Activated CD4-positive, alpha-beta T cell treated with anti-CD3 and anti-CD28 coated beads, Interleukin-2, amount 50 U/mL, for 48 hours (primary cell): ENCODE measurements around the gene RPL37.
"Not testable (repeated sequence)": the region's sequence is repeated elsewhere in the genome, so short reads cannot be mapped to it uniquely, and the experiment has no call there.

Source experiments
- DNase-seq, 2 experiments: peaks; one replicate each; pipeline ENCODE4 v3.0.0-alpha.2; 2020

RPL37 gene

GRCh38 chr5:40833712-40834229 is 1.3 kb downstream of the RPL37 start:
- DNase-seq, result no peak

DNA sequence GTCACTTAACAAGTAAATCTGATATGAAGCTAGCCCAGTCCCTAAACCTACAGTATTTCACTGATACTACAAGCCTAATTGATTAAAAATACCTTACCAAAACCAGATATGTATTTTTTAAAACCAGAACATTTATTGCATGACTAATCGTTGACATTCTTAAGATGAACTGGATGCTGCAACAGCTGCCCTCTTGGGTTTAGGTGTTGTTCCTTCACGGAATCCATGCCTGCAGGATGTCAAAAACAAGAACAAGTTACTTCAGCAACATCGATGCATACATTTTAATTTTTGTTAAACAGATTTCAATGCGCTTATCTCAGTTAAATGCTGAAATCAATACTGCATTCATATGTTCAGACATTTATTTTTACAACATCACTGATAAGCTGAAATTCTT is 2.7 kb downstream of the RPL37 start:
- DNase-seq, result no peak

- DNase-seq, result peak in 1 of 2 experiments; percentile 38
These were observed 3.4 kb downstream of the RPL37 start for GRCh38 chr5:40831346-40832210.

DNA sequence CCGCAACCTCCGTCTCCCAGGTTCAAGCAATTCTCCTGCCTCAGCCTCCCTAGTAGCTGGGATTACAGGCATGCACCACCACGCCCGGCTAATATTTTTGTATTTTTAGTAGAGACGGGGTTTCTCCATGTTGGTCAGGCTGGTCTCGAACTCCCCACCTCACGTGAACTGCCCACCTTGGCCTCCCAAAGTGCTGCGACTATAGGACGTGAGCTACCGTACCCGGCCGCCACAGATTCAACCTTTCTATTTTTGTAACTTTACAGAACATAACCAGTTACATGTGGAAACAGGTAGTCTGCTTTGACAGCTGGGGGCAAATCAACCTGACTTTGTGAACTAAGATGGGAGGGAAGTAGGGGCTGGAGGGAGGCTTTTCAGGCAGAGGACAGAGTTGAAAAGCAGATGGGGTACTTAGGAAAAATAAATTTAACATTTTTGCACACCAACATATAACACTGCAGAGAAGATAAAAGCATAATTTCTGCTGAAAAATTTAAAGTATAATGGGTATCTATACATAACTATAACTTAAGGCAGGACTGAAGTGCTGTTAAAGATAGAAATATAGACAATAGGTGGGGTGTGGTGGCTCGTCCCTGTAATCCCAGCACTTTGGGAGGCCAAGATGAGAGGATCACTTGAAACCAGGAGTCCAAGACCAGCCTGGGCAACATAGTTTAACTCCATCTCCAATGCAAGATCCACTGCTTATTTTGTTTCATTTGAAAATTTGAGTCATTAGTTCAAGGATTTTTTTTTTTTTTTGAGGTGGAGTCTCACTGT is 5.1 kb downstream of the RPL37 start:
- no peak for DNase-seq

DNA sequence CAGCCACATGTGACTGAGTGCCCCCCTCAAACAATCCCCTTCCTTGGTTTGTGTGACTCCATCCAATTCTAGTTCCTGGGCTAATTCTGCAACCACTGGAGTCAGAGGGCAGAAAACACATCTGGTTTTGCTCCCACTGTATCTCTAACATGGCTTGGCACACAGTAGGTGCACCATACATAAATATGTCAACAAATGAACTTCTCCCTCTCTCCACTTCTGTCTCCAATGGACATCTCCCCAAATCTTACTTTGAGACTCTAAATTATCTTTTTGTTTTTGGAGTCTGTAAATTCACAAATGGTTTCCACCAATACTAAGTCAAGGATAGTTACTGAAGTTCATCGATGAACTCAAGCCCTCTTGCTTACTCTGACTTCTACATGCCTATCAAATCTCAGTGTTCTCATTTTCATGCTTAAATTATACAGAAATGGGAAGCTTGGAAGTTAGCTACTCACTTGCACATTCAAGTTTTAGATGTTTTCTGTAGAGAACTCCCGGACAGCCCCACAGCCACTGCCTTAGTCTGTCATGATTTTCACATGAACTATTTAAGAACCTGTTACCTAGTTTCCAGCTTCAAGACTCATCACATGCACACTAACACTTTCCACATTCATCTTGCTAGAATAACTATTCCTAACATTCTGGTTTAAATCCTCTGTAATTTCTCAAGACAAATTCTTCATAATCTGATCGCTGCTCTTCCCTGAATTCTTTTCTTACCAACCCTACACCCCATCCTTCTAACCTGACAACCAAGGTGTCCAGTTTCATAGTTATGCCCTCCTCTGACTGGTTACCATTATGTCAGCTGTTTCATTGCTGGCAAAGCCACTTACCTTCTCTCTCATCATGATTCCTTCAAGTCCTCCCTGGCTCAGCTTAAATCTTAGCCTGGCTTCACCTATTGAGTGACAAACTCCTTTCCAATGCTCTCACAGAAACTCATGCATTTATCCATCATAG is 6.0 kb downstream of the RPL37 start:
- no peak for DNase-seq

- no peak for DNase-seq
These were observed 6.9 kb downstream of the RPL37 start for GRCh38 chr5:40828021-40828631.

DNA sequence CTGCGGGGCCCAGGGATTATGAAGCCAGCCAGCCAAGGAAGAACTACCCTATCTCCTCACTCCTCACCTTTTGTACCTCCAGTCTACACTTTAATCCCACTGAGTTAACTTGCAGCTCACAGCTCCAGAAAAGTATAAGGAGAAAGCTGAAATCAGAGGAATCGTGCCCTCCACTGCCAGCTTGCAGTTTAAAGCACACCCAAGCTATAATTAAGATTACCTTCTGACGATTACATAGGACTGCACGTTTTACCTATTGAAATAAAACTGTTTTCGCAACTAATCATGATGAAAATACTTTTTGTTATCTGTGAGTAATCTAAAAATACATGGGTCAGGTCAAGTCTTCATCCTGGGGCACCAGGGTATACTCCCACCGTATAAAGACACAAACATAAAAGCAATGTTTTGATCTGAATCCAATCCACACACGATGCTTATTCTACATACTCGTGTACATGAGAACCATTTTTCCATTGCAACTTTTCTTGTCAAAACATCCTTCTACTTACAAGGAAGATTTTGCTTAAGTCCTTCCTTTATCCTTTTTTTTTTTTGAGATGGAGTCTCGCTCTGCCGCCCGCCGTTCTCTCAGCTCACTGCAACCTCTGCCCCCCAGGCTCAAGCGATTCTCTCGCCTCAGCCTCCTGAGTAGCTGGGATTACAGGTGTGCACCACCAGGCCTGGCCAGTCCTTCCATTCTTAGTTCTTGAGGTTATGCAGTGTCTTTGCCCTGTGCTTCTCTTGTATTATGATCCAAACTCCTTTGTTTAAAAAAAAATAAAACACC is 7.6 kb downstream of the RPL37 start:
- no peak for DNase-seq

GRCh38 chr5:40826489-40827187 is 8.4 kb downstream of the RPL37 start:
- DNase-seq, result no peak

- not testable (repeated sequence) for DNase-seq
These were observed 9.5 kb downstream of the RPL37 start for GRCh38 chr5:40825461-40826043.

GRCh38 chr5:40823459-40823858 is 11.6 kb downstream of the RPL37 start:
- DNase-seq, result no peak

DNA sequence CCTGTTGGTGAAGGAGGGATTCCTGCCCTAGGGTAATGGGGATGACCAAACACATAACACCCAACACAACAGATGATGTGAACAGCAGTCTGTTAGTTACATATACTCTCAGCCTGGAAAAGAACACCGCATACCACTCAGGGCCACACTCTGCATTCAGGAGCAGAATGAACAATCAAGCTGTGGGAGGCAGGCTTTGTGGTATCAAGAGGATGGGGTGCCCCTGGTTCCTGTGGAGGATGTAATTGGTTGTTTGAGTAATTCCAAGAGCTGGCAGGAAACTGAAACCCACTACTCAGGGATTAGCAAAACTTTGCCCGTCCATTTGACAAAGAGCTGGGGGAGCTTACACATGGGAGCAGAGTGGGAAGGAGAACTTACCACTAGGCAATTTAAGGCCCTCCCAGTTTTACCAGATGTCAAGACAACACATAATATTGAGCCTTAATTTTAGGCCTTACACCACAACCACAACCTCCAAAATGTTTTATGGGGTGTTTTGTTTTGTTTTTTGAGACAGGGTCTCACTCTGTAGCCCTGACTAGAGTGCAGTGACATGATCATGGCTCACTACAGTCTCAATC is 21.2 kb downstream of the RPL37 start:
- DNase-seq, result peak; percentile 50 to 69

- no peak for DNase-seq
These were observed 22.9 kb downstream of the RPL37 start for GRCh38 chr5:40812125-40812524.

GRCh38 chr5:40801771-40802562 is 33.1 kb downstream of the RPL37 start:
- DNase-seq, result no peak

DNA sequence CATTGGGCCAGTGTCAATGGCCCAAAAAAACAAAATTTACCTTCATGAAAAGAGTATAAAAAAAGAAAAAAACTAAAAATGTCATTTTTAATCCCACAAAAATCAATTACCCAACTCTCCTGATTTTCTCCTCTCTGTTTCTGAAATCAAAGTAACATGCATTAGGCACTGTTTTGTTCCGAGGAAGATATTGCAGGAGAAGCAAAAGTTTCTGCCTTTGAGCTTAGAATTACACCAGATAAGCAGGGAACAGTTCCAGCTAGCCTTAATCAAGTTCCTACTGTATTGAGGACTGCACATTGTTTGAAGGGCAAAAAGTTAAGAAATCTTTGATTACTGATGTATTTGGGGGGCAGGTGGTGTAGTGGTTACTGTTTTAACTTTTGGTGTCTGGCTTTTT is 35.8 kb downstream of the RPL37 start:
- DNase-seq, result no peak

- DNase-seq, result no peak
These were observed 36.2 kb downstream of the RPL37 start for GRCh38 chr5:40798801-40799210.

- DNase-seq, result peak; percentile 84 to 86
These were observed 36.8 kb downstream of the RPL37 start, which contains the start of gene PRKAA1 for GRCh38 chr5:40798012-40798800. PRKAA1 (minus strand) TSS chr5:40798374; CDS start chr5:40798189, 185 bp downstream.

DNA sequence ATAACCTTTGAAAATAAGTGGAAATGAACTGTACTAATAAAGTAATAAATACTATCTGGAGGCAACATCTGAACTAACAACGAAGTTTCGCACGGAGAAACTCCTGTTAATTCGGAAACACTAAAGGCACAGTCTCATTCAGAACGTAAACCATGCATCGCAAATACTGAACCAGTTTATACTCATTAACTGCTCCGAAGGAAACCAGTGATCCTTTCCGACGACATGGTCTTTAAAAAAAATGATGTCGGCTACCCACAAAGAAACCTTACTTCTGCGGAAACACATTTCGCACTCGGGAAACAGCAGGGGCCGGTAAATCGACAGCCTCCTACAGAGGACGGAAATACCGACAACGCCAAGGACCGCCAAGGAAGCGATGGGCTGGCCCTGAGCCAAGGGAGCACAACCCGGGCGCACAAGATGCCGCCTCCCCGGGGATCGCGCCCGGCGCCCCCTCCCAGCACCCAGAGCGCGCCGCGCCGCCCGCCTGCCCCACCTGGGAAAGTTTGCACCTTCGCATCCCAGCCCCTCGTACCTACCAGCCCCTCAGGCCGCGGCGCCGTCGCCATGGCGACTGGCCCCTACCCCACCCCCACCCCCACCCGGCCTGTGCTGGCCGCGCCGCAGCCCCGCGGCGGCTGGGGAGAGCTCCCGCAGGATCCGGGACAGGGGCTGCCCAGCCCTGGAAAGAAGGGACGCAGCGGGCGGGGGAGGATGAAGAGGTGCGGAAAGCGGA is 37.6 kb downstream of the RPL37 start:
- peak; percentile 79 to 84 for DNase-seq
